NCI-H187 treated with DMSO at 0.1 percent for 48 hours (cell line): ENCODE data around the gene XKR3.
"Not testable (repeated sequence)": the region's sequence is repeated elsewhere in the genome, so short reads cannot be mapped to it uniquely, and the experiment has no call there.

Experiments used
- DNase-seq: peaks from one replicate; lab custom pipeline; 2025; lab: John Stamatoyannopoulos, UW

Gene XKR3

DNA sequence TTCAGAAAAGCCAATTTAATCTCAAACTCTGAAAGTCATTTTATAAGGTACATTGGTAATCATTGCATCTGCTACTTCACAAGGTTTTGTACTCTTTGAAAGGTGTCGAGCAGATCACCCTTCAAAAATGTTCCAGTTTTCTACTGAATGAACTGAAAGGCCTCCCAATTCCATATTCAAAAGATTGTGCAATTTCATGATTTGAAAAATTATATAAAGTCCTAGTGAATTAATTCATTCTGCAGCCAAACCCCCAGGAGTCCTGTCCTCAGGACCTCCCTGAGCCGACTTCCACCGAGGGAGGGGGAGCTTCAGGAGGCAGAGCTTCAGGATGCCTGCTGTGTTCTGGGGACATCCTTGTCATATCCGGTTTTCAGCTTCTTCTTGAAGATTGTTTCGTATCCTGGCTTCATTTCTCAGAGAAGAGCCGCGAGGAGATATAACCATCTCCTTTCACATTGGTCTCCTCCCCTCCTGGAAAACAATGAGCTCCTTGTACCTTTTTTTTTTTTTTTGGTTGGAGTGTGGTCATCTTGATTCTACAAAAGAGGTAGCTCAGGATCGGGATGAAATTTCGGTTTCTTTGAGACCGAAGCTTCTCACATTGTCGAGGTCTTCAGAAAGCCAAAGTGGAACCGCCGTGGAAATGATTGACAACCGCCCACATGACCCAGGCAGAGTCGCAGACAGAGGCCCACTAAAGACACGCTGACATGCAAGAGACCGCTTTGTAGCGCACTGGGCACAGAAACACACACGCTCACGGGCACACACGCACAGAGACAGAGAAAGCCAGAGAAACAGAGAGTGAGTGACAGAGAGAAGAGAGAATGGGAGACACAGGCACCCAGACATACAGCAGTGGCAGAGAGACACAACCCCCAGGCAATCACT is 77.7 kb downstream of the XKR3 start:
- not testable (repeated sequence) for DNase-seq

DNA sequence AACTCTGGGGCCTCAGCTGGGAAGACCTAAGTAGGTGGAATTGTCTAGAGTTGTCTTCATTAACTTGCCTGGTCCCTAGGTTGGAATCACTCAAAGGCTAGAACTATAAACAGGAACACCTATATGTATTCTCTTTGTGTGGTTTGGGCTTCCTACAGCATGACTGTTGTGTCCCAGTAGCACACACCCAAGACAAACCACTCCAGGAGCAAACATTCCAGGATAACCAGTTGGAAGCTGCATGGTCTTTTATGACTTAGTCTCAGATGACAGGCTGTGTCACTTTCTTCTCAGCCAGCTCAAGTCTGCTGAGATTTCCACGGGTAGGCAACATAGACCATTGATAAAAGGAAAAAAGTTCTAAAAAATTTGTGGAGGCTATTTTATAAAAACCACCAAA is 90.9 kb downstream of the XKR3 start:
- DNase-seq, result not testable (repeated sequence)
